Mesenchymal stem cell (in vitro differentiated cells and primary cell): ENCODE data around the gene SORL1.

Source experiments
- DNase-seq: peaks from one replicate; pipeline ENCODE4 v3.0.0-alpha.2; 2013
- H2AFZ ChIP-seq: one replicate; pipeline ENCODE4 v1.6.1; 2013; ENCODE audit warnings: low read depth, mild to moderate bottlenecking, control low read depth, inconsistent platforms, low read length, moderate library complexity
- H2AK5ac ChIP-seq: 2 replicates; pipeline ENCODE4 v1.6.1; 2013; ENCODE audit warnings: low read length, moderate library complexity, mild to moderate bottlenecking, inconsistent platforms; ENCODE audit not compliant: severe bottlenecking
- H2BK120ac ChIP-seq: one replicate; pipeline ENCODE4 v1.6.1; 2013; ENCODE audit warnings: low read depth, mild to moderate bottlenecking, inconsistent platforms, low read length, moderate library complexity
- H2BK12ac ChIP-seq, 2 experiments: one replicate each; pipeline ENCODE4 v1.6.1; 2013; ENCODE audit warnings: inconsistent platforms in 2 of 2, low read length in 2 of 2, mild to moderate bottlenecking in 2 of 2, moderate library complexity in 2 of 2, control low read depth in 1 of 2
- H2BK15ac ChIP-seq: one replicate; pipeline ENCODE4 v1.6.1; 2013; ENCODE audit warnings: mild to moderate bottlenecking, low read depth, inconsistent platforms; ENCODE audit not compliant: poor library complexity, severe bottlenecking
- H2BK5ac ChIP-seq: 2 replicates; pipeline ENCODE4 v1.6.1; 2013; ENCODE audit warnings: low read depth, mild to moderate bottlenecking, low read length, control low read depth, inconsistent platforms; ENCODE audit not compliant: poor library complexity, severe bottlenecking
- H3K14ac ChIP-seq, 2 experiments: one replicate each; pipeline ENCODE4 v1.6.1; 2013; ENCODE audit warnings: inconsistent platforms in 2 of 2, low read length in 2 of 2, control low read depth in 1 of 2, mild to moderate bottlenecking in 1 of 2, moderate library complexity in 1 of 2
- H3K18ac ChIP-seq, 2 experiments: one replicate each; pipeline ENCODE4 v1.6.1; 2013; ENCODE audit warnings: inconsistent platforms in 2 of 2, low read length in 2 of 2, control low read depth in 1 of 2, low read depth in 1 of 2, mild to moderate bottlenecking in 1 of 2
- H3K23ac ChIP-seq, 2 experiments: one replicate each; pipeline ENCODE4 v1.6.1; 2013; ENCODE audit warnings: inconsistent platforms in 2 of 2, low read length in 2 of 2, mild to moderate bottlenecking in 2 of 2, moderate library complexity in 2 of 2, control low read depth in 1 of 2
- H3K27ac ChIP-seq: 2 replicates; pipeline ENCODE4 v1.5.1; 2013; ENCODE audit warnings: mild to moderate bottlenecking, moderate library complexity, low read length, control low read depth, inconsistent platforms; ENCODE audit not compliant: poor library complexity, severe bottlenecking
- H3K27me3 ChIP-seq, 2 experiments: 2 replicates each; pipeline versions ENCODE4 v1.6.1 to v1.7.0; 2013; ENCODE audit warnings: low read length in 2 of 2, mild to moderate bottlenecking in 2 of 2, moderate library complexity in 2 of 2, control low read depth in 1 of 2, inconsistent platforms in 1 of 2; ENCODE audit not compliant: control insufficient read depth in 1 of 2, insufficient read depth in 1 of 2
- H3K36me3 ChIP-seq, 2 experiments: 2 replicates each; pipeline versions ENCODE4 v1.6.1 to v1.7.0; 2013; ENCODE audit warnings: low read length in 2 of 2, control low read depth in 1 of 2, inconsistent platforms in 1 of 2, low read depth in 1 of 2, mild to moderate bottlenecking in 1 of 2; ENCODE audit not compliant: insufficient read depth in 2 of 2, control insufficient read depth in 1 of 2
- H3K4ac ChIP-seq, 2 experiments: one replicate each; pipeline ENCODE4 v1.6.1; 2013; ENCODE audit warnings: inconsistent platforms in 2 of 2, low read length in 2 of 2, mild to moderate bottlenecking in 2 of 2, moderate library complexity in 2 of 2, control low read depth in 1 of 2, low read depth in 1 of 2
- H3K4me1 ChIP-seq: 2 replicates; pipeline ENCODE4 v1.6.1; 2013; ENCODE audit warnings: low read depth, low read length, control low read depth; ENCODE audit not compliant: control insufficient read depth, insufficient read depth
- H3K4me2 ChIP-seq: 2 replicates; pipeline ENCODE4 v1.6.1; 2013; ENCODE audit warnings: low read length, mild to moderate bottlenecking, inconsistent platforms; ENCODE audit not compliant: poor library complexity, severe bottlenecking
- H3K4me3 ChIP-seq, 2 experiments: 2 replicates each; pipeline versions ENCODE4 v1.5.1 to v1.7.0; 2013; ENCODE audit warnings: low read length in 2 of 2, mild to moderate bottlenecking in 2 of 2, control low read depth in 1 of 2, low read depth in 1 of 2; ENCODE audit not compliant: insufficient read depth in 1 of 2
- H3K79me1 ChIP-seq: replicated peaks from 2 replicates; pipeline ENCODE4 v1.6.1; 2013; ENCODE audit warnings: mild to moderate bottlenecking, control low read depth, low read length, inconsistent platforms; ENCODE audit not compliant: poor library complexity, severe bottlenecking
- H3K9ac ChIP-seq: 2 replicates; pipeline ENCODE4 v1.7.0; 2013; ENCODE audit warnings: mild to moderate bottlenecking, low read length, moderate library complexity
- H3K9me3 ChIP-seq: 2 replicates; pipeline ENCODE4 v1.7.0; 2013; ENCODE audit warnings: mild to moderate bottlenecking, low read length; ENCODE audit not compliant: control insufficient read depth
- H4K8ac ChIP-seq: one replicate; pipeline ENCODE4 v1.6.1; 2013; ENCODE audit warnings: inconsistent platforms, mild to moderate bottlenecking, low read length, moderate library complexity
- H4K91ac ChIP-seq: one replicate; pipeline ENCODE4 v1.6.1; 2013; ENCODE audit warnings: mild to moderate bottlenecking, low read length, inconsistent platforms
- WGBS: methylation state at CpG from one replicate; pipeline ENCODE4 v1.1.7; 2013; ENCODE audit warnings: mixed read lengths; 5-methylcytosine and 5-hydroxymethylcytosine counted together

The SORL1 gene

DNA sequence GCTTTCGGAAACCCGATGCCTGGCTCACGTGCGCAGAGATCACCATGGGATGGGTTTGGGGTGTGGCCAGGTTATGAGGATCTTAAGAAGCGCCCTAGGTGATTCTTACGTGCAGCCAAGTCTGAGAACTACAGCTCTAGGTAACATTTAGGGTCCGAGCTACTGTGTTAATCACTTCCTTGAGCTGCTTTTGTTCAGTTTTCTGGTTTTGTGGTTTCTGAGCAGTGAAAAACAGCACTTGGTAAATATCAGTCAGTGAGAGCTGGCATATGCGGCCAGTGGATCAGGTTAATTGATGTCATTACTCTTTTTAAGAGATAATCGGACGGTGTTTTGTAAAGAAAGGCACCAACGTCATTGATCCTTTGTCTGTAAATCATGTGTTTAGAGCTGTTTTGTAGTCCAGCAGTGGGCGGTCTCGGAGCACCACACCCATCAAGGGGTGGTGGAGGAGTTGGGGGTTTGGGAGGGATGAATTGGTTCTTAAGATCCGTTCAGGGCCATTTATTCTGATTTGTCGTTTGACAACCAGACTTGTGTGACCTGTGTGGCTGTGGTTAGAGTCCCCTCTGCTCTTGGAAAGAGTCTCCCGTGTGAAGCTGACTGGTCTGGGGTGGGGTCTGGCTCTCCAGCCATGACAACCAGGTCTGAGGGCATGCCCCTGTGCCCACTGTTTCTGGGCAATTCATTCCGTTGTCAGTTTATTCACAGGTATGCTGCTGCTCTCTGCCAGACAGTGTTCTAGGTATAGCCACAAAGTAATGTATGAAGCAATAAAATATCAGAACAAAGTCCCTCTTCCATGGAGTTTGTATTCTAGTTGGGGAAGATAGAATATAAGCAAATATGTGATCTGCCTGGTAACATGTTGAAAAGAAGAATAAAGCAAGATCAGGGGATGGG, 62.6 kb downstream of the SORL1 start:
- Histone ChIP-seq H2AFZ (no peak overlapping the region), H3K4me3 (no peak overlapping the region), H3K14ac (no peak overlapping the region), H3K9me3 (no peaks in the 10 kb centered on the region), H3K27me3 (peaks cover 0 to 22% of the 10 kb centered on the region in 2 experiments), H3K4ac (no peak overlapping the region), H4K8ac (no peak overlapping the region), H2BK12ac (no peak overlapping the region), H3K27ac (no peak overlapping the region), H2AK5ac (no peak overlapping the region), H3K4me2 (no peak overlapping the region), H2BK120ac (no peak overlapping the region), H2BK5ac (no peak overlapping the region), H4K91ac (no peak overlapping the region), H3K23ac (no peak overlapping the region), H3K4me1 (no peaks in the 10 kb centered on the region), H3K9ac (no peak overlapping the region), H3K18ac (no peak overlapping the region), H2BK15ac (no peak overlapping the region), H3K79me1 (no peaks in the 10 kb centered on the region), H3K36me3 (no peaks in the 10 kb centered on the region)
- no peak for DNase-seq
- WGBS = 90% methylated on average over 16 of the region's 17 CpGs

DNA sequence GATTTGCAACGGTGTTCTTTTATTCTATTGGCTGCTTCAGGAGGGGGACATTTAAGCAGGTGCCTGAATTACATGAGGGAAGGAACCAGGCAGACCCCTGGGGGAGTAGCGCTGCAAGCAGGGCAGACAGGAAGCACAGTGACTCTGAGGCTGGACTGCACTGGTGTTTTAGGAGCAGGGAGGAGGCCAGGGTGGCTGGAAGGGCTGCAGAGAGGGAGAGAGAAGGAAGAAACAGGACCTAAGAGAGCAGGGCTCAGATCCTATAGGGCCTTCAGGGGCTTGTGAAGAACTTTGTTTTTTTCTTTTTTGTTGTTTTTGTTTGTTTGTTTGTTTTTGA, 63.2 kb downstream of the SORL1 start:
- 79% methylated on average over 2 of the region's 2 CpGs for WGBS

DNA sequence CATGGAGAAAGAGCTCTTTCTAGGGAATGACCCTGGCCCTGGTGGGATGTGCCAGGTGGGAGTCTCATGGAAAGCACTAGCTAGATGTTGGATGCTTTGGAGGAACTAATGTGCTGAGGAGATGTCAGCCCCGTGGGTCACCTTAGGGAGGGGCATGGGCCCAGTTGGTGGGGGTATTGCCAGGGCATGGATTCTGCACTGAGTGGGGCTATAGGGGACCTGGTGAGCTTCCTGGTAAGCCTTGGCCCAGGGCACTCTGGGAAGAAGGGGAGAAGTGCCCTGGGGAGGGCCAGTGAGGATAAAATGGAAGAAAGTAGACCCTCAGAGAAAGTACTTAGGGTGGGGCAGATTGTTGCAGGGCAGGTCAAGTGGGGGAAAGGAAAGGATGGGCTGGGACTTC, 65.9 kb downstream of the SORL1 start:
- no peaks in the 10 kb centered on the region for H3K9me3 ChIP-seq
- H3K79me1 ChIP-seq = no peaks in the 10 kb centered on the region
- H2AK5ac ChIP-seq = no peak overlapping the region
- H4K91ac ChIP-seq = no peak overlapping the region
- no peak for DNase-seq
- H3K18ac ChIP-seq = no peak overlapping the region
- no peak overlapping the region for H3K9ac ChIP-seq
- H3K4me1 ChIP-seq = no peaks in the 10 kb centered on the region
- peaks cover 0 to 22% of the 10 kb centered on the region in 2 experiments for H3K27me3 ChIP-seq
- peak overlapping the region in 1 of 2 experiments; percentile 18 for H2BK12ac ChIP-seq
- WGBS = 91% methylated on average over 1 of the region's 1 CpG
- no peak overlapping the region for H3K27ac ChIP-seq
- H2BK5ac ChIP-seq = no peak overlapping the region
- no peak overlapping the region for H2BK120ac ChIP-seq
- no peak overlapping the region for H2AFZ ChIP-seq
- no peak overlapping the region for H3K14ac ChIP-seq
- no peak overlapping the region for H3K4me2 ChIP-seq
- H3K23ac ChIP-seq = no peak overlapping the region
- no peaks in the 10 kb centered on the region for H3K36me3 ChIP-seq
- H3K4ac ChIP-seq = no peak overlapping the region
- no peak overlapping the region for H2BK15ac ChIP-seq
- no peak overlapping the region for H3K4me3 ChIP-seq
- H4K8ac ChIP-seq = no peak overlapping the region

More for the DNA sequence above, 63.2 kb downstream of the SORL1 start:
- no peak for DNase-seq
- no peak overlapping the region for H3K4me3 ChIP-seq
- H2AK5ac ChIP-seq = no peak overlapping the region
- H3K18ac ChIP-seq = no peak overlapping the region
- no peak overlapping the region for H4K91ac ChIP-seq
- H3K4me1 ChIP-seq = no peaks in the 10 kb centered on the region
- no peaks in the 10 kb centered on the region for H3K9me3 ChIP-seq
- no peak overlapping the region for H3K4ac ChIP-seq
- no peak overlapping the region for H2BK5ac ChIP-seq
- no peak overlapping the region for H2AFZ ChIP-seq
- no peaks in the 10 kb centered on the region for H3K79me1 ChIP-seq
- peaks cover 0 to 22% of the 10 kb centered on the region in 2 experiments for H3K27me3 ChIP-seq
- no peak overlapping the region for H4K8ac ChIP-seq
- H3K9ac ChIP-seq = no peak overlapping the region
- H2BK120ac ChIP-seq = no peak overlapping the region
- no peak overlapping the region for H2BK12ac ChIP-seq
- H3K36me3 ChIP-seq = no peaks in the 10 kb centered on the region
- no peak overlapping the region for H3K27ac ChIP-seq
- no peak overlapping the region for H3K23ac ChIP-seq
- no peak overlapping the region for H3K14ac ChIP-seq
- H2BK15ac ChIP-seq = no peak overlapping the region
- no peak overlapping the region for H3K4me2 ChIP-seq

DNA sequence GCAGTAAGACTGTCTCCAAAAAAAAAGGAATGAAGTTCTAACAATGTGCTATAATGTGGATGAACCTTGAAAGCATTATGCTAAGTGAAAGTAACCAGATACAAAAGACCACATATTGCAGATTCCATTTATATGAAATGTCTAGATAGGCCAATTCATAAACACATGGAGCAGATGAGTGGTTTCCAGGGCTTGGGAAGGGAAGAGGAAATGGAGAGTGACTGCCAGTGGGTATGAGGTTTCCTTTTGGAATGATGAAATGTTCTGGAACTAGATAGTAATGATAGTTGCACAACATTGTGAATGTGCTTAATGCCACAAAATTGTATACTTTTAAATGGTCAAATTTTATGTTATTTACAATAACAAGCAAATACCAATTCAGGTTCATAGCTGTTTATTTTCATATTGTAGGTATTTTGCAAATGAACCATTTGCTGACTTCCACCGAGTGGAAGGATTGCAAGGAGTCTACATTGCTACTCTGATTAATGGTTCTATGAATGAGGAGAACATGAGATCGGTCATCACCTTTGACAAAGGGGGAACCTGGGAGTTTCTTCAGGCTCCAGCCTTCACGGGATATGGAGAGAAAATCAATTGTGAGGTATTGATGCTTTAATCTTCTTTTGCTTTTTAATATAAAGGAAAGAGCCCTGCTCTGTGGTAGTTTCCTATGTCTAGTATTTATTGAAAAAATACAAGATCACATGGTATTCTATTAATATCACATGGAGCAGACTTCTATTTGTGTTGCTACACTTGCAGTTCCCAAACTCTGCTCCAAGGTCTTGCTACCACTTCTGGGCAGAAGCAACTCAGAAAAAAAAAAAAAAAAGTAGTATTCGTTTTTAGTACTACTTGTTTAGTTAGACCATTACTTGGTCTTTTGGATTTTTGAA, 68.4 kb downstream of the SORL1 start:
- Histone ChIP-seq H3K79me1 (no peaks in the 10 kb centered on the region), H2BK5ac (no peak overlapping the region), H3K27ac (no peak overlapping the region), H2BK120ac (no peak overlapping the region), H3K4me2 (no peak overlapping the region), H3K14ac (no peak overlapping the region), H3K18ac (no peak overlapping the region), H3K4me1 (no peaks in the 10 kb centered on the region), H4K91ac (no peak overlapping the region), H3K9me3 (peaks cover 3% of the 10 kb centered on the region), H2BK12ac (no peak overlapping the region), H2AK5ac (no peak overlapping the region), H4K8ac (no peak overlapping the region), H3K4me3 (no peak overlapping the region), H3K4ac (no peak overlapping the region), H3K9ac (no peak overlapping the region), H3K27me3 (no peaks in the 10 kb centered on the region), H2AFZ (no peak overlapping the region), H3K23ac (no peak overlapping the region), H3K36me3 (no peaks in the 10 kb centered on the region), H2BK15ac (no peak overlapping the region)
- WGBS = 85% methylated on average over 3 of the region's 4 CpGs
- DNase-seq = peak; percentile 84
